Fibroblast of pulmonary artery (primary cell): ENCODE measurements around the gene RUNX2.

ENCODE experiments used
- DNase-seq: peaks from one replicate; pipeline ENCODE4 v3.0.0-alpha.2; 2010; ENCODE audit warnings: low read depth
- H3K4me3 ChIP-seq: replicated peaks from 2 replicates; pipeline ENCODE4 v1.5.1; 2011; ENCODE audit warnings: low read depth, mild to moderate bottlenecking, control low read depth, low read length, moderate library complexity
- TF ChIP-seq, protein P1 (sequence below): IDR thresholded peaks from 2 replicates; pipeline ENCODE4 v1.5.1; 2011; ENCODE audit warnings: mild to moderate bottlenecking, control low read depth, low read length, inconsistent platforms; ENCODE audit errors: missing control alignments

Gene RUNX2

DNA sequence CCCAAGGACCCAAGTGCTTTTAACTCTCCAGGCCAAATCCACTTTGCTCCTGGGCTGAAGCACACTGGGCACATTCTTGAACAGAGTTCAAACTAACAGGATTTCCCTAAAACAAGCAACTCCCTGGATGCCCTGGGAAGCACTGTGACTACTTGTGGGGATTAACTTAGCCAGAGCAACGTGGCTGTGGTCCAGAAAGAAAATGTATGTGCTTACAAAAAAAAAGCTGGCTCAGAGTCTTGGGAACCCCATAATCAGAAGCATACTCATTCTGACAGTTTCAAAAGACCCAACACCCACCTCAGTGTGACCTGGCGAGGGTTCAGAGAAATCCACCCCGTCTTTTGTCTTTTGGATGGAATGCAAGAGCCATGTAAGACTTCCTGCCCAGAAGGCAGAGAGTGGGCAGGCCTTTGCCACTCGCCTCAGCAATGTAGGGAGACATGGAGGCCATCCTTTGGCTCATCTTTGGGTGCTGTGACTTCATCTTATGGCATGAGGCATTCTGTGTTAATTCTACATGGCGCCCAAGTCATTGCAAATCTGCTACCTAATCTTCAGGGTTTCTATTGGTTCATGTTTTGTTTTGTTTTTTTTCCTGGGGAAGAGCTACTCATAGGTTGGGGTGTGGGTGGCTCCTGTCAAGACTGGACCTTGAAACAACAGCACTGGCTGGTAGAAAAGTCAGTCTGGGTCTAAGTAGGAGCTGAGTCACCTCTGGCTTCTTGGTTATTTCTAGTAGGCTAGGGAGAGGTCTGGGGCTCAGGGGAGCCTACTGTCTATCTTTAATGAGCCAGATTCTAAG is 298.2 kb downstream of the RUNX2 start:
- H3K4me3 ChIP-seq, result no peak overlapping the region
- DNase-seq, result peak; percentile 70
- TF ChIP-seq, protein P1, sequence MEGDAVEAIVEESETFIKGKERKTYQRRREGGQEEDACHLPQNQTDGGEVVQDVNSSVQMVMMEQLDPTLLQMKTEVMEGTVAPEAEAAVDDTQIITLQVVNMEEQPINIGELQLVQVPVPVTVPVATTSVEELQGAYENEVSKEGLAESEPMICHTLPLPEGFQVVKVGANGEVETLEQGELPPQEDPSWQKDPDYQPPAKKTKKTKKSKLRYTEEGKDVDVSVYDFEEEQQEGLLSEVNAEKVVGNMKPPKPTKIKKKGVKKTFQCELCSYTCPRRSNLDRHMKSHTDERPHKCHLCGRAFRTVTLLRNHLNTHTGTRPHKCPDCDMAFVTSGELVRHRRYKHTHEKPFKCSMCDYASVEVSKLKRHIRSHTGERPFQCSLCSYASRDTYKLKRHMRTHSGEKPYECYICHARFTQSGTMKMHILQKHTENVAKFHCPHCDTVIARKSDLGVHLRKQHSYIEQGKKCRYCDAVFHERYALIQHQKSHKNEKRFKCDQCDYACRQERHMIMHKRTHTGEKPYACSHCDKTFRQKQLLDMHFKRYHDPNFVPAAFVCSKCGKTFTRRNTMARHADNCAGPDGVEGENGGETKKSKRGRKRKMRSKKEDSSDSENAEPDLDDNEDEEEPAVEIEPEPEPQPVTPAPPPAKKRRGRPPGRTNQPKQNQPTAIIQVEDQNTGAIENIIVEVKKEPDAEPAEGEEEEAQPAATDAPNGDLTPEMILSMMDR, result no peak

DNA sequence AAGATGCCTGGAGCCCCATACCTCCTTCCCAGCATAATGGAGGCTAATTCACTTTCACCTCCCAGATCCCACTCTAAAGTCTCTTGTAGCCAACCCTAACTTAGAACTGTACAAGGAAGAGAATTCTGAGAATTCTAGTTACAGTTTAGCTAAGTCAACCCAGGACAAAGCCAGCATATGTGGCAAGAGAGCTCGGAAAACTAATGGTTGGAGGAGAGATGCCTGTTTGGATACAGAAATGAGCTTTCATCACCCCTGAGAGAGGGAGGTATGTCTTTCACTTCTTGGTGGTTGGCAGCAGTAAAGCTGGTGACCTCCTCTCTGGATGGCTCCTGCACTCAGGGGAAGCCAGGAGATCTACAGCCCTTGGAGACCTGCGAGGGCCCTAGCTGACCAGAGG is 302.2 kb downstream of the RUNX2 start:
- TF ChIP-seq, protein P1, result no peak
- no peak for DNase-seq
- H3K4me3 ChIP-seq, result no peak overlapping the region

DNA sequence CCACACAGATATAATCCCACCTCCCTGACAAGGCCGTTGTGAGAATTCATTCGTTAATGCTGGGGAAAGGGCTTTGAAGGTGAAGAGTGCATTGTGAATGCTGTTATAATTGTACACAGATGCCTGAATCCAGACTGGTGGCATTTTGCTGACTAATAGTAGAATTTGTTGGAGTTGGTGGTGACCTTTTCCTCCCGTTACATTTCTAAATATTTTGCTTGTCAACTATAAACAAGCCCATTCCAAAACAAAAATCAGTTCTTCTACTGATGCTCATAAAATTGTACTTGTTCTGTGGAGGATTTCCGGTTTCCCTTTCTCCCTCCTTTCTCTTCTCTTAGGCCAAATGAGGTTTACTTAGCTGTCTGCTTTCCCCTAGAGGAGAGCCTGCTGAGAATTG is 302.7 kb downstream of the RUNX2 start:
- DNase-seq, result no peak
- H3K4me3 ChIP-seq, result no peak overlapping the region
- TF ChIP-seq, protein P1, result no peak

DNA sequence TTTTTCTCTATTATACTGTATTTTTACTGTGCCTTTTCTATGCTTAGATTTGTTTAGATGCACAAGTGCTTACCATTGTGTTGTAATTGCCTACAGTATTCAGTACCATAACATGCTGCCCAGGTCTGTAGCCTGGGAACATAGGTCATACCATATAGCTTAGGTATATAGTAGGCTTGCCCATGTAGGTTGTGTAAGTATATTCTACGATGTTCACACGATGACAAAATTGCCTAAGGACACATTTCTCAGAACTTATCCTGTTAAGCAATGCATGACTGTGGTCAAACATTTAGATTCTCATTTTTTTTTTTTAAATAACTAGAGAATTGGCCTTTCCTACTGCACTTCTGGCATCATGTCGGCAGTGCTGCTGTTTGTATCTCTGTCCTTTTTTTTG is 303.3 kb downstream of the RUNX2 start:
- TF ChIP-seq, protein P1, result no peak
- no peak for DNase-seq

DNA sequence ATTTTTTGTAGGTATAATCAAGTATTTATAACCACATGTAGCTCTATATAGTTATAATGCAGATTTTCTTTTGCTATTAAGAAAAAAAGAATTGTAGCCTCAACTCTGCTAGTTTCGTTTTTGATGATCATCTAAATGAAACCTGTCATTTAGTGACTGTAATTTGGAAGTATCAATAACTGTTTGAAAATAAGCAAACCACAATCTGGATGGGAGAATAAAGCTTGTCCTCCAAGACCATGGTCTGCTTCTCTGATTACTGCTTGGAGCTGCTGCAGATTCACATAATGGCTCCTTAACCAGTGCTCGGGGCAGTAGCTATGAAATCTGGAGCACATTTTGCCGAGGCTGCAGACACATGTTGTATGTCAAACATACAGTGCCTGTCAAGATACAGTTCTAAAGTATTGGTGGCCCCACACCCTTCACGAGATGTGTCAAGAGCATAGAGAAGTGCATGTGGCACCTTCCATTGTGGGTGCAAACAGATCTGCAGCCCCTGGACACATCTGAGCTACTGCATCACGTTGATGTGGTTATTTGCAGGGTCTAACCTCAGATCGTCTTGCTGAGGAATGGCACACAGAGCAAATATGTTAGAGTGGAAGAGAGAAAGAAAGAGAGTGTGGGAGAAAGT is 305.3 kb downstream of the RUNX2 start:
- no peak overlapping the region for H3K4me3 ChIP-seq
- no peak for DNase-seq

More for the DNA sequence above, 303.3 kb downstream of the RUNX2 start:
- no peak overlapping the region for H3K4me3 ChIP-seq

DNA sequence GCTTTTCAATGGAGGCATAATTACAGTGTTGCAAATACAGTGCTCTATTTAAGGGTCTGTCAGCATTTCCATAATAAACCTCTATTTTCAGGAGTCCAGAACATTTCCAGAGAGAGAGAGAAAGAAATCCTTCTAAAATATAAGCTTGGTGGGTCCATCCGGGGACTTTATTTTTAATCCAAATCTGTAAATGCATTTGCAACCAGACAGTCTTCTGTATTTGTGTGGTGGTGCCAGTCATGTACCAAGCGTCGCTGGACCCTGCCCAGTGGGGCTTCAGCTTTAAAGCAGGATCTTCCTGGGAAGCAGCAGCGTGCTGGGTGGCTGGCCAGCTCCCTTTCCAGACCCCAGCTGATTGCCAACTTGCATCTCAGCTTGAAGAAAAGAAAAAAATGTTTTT is 306.1 kb downstream of the RUNX2 start:
- H3K4me3 ChIP-seq, result no peak overlapping the region
- TF ChIP-seq, protein P1, result no peak
- DNase-seq, result no peak

More for the DNA sequence above, 305.3 kb downstream of the RUNX2 start:
- TF ChIP-seq, protein P1, result no peak
